DMS79 treated with DMSO at 0.1 percent for 48 hours (cell line): ENCODE results near the gene FSTL4.
"Not testable (repeated sequence)": the region's sequence is repeated elsewhere in the genome, so short reads cannot be mapped to it uniquely, and the experiment has no call there.

Experiments used
- DNase-seq: peaks from one replicate; lab custom pipeline; 2025; lab: John Stamatoyannopoulos, UW

FSTL4 gene

GRCh38 chr5:133403741-133404364 lies 208.5 kb downstream of the FSTL4 start:
- no peak for DNase-seq

- DNase-seq: no peak
Measured at GRCh38 chr5:133402775-133403174, 209.6 kb downstream of the FSTL4 start.

- no peak for DNase-seq
Measured at GRCh38 chr5:133401731-133402347, 210.5 kb downstream of the FSTL4 start.

GRCh38 chr5:133400831-133401351 lies 211.4 kb downstream of the FSTL4 start:
- DNase-seq: no peak

- no peak for DNase-seq
Measured at GRCh38 chr5:133400120-133400519, 212.2 kb downstream of the FSTL4 start.

- no peak for DNase-seq
Measured at GRCh38 chr5:133399247-133399891, 213.0 kb downstream of the FSTL4 start.

GRCh38 chr5:133398646-133399101 lies 213.7 kb downstream of the FSTL4 start:
- DNase-seq: no peak

GRCh38 chr5:133397990-133398645 lies 214.2 kb downstream of the FSTL4 start:
- DNase-seq: no peak

GRCh38 chr5:133397348-133397747 lies 215.0 kb downstream of the FSTL4 start:
- DNase-seq: no peak

GRCh38 chr5:133396814-133397213 lies 215.5 kb downstream of the FSTL4 start:
- DNase-seq: no peak

- no peak for DNase-seq
Measured at GRCh38 chr5:133396187-133396741, 216.1 kb downstream of the FSTL4 start.

GRCh38 chr5:133395207-133395606 lies 217.1 kb downstream of the FSTL4 start:
- not testable (repeated sequence) for DNase-seq

- DNase-seq: not testable (repeated sequence)
Measured at GRCh38 chr5:133394477-133394817, 217.9 kb downstream of the FSTL4 start.

GRCh38 chr5:133393776-133394476 lies 218.4 kb downstream of the FSTL4 start:
- no peak for DNase-seq

- DNase-seq: no peak
Measured at GRCh38 chr5:133392448-133392847, 219.9 kb downstream of the FSTL4 start.

GRCh38 chr5:133391354-133392136 lies 220.8 kb downstream of the FSTL4 start:
- no peak for DNase-seq

GRCh38 chr5:133390416-133391353 lies 221.7 kb downstream of the FSTL4 start:
- no peak for DNase-seq

GRCh38 chr5:133389066-133389590 lies 223.2 kb downstream of the FSTL4 start:
- DNase-seq: peak; percentile 2

- no peak for DNase-seq
Measured at GRCh38 chr5:133387621-133388020, 224.7 kb downstream of the FSTL4 start.
